Superior temporal gyrus (tissue), 1 donor: ENCODE results near the gene MSH3.
A peak's percentile ranks its signal among the peaks of the same experiment; 100 is the strongest.
"Not testable (repeated sequence)": the region's sequence is repeated elsewhere in the genome, so short reads cannot be mapped to it uniquely, and the experiment has no call there.

Source experiments
- DNase-seq: peaks from one replicate; pipeline ENCODE4 v3.0.0-alpha.2; 2016; ENCODE audit errors: extremely low spot score

MSH3 gene

DNA sequence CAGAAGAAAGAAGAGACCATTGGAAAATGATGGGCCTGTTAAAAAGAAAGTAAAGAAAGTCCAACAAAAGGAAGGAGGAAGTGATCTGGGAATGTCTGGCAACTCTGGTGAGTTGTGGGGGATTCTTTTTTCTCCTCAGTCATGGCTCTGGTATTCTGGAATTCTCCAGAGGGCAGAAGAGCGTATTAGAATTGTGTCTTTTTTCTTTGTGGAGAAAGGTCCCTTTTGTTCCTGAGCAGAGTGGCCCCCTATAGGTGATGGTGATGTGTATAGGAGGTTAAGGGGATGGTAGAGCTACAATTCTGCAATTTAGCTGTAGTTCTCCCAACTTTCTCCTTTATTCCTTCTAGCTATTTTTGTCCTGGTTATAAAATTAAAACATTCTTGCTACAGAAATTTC lies 2.0 kb downstream of the MSH3 start:
- DNase-seq: no peak

DNA sequence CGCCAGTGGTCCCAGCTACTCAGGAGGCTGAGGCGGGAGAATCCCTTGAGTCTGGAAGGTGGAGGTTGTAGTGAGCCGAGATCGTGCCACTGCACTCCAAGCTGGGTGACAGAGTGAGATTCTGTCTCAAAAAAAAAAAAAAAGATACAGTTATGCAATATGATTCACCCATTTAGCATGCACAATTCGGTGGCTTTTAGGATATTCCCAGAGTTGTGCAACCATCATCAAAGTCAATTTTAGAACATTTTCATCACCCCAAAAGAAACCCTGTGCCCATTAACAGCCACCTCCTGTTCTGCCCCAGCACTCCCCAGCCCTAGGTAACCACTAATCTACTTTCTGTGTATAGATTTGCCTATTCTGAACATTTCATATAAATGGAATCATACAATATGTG lies 4.7 kb downstream of the MSH3 start:
- no peak for DNase-seq

DNA sequence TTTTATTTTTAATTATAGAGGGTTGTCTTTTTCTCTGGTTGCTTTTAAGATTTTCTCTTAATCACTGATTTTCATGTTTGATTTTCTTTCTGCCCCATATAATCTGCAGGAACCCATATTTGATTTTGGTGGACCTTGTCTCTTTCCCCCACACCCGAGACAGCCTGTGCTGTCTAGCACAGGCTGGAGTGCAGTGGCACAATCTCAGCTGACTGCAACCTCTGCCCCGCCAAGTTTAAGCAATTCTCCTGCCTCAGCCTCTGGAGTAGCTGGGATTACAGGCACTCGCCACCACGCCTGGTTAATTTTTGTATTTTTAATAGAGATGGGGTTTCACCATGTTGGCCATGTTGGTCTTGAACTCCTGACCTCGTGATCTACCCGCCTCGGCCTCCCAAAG lies 6.2 kb downstream of the MSH3 start:
- DNase-seq: not testable (repeated sequence)

DNA sequence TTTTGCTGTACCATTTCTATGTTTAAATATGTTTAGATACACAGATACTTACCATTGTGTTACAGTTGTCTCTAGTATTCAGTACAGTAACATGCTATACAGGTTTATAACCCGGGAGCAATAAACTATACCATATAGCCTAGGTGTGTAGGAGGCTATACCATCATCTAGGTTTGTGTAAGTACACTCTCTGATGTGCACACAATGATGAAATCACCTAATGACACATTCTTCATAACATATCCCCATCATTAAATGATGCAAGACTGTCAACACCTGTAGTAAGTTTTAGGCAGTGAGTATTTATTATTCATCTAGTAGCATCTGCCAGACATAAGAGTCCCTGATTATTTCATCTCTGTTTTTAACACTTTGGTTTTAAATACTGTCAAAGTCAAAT lies 7.7 kb downstream of the MSH3 start:
- no peak for DNase-seq

DNA sequence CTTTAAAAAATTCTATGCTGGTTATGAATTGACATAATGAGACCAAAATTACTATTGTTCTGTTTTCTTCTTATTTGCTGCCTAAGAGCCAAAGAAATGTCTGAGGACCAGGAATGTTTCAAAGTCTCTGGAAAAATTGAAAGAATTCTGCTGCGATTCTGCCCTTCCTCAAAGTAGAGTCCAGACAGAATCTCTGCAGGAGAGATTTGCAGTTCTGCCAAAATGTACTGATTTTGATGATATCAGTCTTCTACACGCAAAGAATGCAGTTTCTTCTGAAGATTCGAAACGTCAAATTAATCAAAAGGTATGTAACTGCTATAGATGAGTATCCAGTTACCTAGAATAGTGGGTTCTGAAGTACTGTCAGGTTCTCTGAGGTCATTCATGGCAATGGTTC lies 10.6 kb downstream of the MSH3 start:
- DNase-seq: no peak

DNA sequence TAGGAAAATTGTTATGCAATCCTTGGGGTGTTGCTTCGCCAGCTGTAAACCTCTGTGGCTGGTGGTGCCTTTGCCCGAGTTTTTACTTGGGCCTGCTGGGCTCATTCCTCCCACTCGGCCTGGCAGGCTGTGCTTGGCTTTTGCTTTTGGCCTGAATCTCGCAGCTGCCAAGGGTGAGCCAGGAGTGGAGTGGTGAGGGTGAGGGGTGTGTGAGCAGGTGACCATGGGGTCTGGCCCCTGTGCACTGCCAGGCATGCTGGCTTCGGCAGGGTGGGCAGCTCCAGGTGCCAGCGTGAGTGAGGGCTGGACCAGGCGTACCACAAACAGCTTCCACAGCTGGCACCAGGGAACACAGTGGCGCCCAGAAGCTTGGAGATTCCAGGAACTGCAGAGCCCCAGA lies 12.9 kb downstream of the MSH3 start:
- no peak for DNase-seq

DNA sequence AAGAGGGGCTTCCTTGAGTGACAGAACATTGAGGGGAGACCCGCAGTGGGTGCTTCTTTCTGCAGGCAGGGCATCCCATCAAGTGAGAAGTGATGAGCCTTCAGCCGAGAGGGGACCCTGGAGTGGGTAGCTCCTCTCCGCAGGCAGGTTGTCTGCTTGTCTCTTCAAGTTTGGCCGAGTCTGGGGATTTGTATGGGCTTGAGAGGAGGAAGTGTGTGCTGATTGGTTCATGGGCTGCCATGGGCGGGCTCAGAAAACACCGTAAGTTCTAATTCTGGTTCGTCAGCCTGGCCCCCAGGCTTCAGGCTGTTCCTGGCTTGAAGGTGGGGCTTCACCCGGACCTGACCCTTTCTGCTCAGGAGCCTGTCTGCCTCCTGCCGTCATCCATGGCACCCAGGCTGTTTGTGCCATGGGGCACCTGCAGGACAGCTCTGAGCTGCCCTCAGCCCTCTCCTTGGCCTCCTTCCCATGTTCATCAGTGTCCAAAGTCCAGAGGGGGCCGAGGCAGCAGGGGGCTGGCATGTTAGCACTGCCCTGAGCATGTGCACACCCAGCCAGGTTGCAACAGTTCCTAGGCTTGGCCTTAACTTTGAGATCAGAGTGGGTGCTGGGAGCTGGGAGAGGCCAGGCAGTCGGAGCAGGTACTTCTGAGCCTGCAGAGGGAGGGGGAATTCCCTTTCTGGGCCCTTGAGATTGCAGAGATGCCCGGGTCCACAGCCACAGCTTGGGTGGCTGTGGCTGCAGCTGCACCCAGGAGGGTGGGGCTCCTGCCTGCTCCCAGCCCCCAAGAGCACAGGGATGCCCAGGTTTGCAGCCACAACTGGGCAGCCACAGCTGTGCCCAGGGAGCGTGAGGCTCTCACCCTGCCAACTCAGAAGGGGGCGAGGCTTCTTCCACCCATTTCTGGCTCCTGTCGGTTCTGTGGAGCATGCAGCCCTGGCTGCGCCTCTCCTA lies 13.8 kb downstream of the MSH3 start:
- DNase-seq: no peak

DNA sequence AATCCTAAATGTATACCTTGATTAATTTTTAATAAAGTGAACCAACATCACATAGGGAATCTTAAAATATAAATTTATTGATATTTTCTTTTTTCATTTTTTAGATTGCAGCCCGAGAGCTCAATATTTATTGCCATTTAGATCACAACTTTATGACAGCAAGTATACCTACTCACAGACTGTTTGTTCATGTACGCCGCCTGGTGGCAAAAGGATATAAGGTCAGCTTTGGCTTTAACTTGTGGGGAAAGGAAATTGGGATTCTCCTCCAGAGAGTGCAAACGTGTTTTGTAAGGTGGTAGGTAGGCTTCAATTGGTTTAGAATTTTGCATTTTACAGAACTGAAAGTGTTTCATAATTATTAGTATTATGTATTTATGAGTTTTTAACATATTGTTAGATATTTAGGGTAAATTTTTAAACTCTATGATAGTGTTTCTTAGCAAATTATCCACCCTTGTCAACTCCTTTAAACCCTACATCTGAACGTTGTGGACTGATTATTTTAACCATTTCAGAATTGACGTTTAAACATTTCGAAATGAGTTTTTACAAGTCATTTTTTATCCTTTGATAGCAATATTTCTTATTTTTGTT lies 17.8 kb downstream of the MSH3 start:
- peak; percentile 86 for DNase-seq

DNA sequence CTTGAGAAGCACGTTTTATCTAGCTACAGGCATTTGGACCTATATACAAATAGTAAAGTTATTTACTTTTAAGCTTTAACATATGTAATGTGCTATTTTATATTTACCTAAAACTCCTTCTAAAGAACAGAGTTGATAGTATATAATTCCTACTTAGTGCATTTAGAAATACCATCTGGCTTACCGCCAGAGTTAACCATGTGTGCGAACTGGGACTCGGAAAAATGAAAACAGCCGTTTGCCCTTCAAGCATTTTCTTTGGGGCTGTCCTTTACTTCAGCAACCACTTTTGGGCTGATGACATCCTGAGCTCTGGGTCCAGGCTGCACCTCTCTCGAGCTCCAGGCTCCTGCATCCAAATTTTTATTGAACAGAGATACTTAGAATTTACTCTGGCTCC lies 22.3 kb downstream of the MSH3 start:
- no peak for DNase-seq

DNA sequence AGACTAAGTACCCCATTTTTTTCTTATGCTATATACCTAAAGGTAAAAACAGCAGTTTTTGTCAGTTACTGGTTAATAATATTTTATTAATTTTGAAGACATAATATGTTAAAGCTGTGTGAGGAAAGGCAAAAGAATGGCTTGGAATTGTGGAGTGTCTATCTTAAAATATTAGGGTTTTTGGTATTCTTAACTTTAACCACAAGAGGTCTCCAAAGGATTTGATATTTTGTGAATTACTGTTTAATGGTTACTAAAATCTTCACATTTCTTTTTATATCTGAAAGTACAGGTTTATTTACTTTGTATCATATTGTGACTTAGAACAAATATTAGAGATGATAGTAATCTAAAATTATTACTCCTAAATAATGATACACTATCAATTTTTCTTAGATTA lies 32.3 kb downstream of the MSH3 start:
- peak; percentile 72 for DNase-seq

DNA sequence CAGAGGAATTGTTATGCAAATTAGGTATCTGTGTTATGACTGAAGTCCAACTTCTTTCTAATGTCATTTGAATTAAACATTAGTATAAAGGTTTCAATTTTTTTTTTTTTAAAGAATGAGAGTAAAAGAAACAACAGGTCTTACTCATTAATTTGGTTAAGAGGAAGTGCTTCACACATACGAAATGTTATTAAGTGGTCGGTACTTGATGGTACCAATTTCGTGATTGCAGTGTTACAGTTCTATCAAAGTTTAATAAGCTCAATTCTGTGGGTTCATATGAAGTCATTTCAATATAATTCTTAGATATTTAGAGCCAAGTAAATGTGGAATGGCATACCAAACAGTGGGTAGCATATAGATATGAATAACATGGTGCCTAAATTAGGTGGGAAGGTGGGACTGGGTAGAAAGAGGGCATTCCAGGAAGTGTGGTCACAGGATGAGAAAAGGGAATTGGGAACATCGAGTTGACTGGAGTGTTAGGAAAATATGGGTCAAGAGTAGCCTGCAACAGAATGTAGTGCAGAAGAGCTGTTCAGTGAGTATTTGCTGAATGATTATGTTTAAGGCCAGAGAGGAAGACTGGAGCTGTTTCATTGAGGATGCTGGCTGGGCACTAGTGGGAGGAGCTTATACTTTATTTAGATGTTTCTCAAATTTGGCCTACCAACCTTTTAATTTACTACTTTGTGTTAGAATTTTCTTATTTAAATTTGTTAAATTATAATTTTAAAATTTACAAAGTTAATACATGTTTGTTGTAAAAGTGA lies 34.4 kb downstream of the MSH3 start:
- DNase-seq: no peak

DNA sequence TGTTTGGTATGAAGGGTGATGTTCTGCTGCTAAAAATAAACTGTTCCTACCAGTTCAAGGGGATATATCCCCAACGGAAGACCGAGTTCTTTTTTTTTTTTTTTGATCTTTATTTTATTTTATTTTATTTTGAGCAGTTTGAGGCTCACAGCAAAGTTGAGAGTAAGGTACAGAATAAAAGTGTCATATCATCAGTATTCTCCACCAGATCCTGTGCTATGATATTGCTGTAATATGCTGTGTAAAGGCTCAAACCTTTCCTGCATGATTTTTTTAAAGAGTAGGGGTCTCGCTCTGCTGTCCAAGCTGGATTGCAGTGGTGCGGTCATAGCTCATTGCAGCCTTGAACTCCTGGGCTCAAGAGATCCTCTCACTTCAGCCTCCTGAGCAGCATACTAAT lies 35.2 kb downstream of the MSH3 start:
- no peak for DNase-seq

DNA sequence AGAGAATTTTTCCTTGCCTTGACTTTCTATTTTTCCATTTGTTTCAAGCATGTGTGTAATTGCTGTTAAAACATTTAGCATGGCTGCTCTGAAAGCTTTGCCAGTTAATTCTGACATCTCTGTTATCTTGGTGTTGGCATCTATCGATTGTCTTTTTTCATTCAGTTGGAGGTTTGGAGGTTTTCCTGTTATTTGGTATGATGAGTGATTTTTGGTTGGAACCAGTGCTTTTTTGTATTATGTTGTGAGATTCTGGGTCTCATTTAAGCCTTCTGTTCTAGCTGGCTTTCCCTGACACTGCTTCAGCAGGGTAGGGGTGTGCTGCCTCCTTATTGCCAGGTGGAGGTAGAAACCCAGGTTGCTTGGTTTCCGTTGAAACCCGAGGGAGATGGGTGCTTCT lies 41.2 kb downstream of the MSH3 start:
- no peak for DNase-seq

DNA sequence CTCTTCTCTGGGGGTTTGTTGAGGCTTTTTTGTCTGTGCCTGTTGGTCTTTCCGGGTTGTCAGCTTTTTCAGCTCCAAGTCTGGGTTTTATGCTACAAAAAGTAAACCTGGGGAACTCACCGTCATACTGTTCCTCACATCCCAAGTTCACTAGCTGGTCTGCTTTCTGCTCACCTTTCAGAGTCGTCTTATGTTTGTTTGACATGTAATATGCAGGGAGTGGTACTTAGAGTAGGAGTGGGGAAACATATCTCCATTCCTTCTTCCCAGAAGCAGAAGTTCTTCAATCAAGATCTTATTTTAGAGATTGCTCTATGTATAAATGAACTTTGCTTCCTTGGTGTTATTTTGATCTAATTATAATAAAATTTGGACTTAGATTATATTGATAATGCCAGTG lies 42.0 kb downstream of the MSH3 start:
- DNase-seq: no peak

DNA sequence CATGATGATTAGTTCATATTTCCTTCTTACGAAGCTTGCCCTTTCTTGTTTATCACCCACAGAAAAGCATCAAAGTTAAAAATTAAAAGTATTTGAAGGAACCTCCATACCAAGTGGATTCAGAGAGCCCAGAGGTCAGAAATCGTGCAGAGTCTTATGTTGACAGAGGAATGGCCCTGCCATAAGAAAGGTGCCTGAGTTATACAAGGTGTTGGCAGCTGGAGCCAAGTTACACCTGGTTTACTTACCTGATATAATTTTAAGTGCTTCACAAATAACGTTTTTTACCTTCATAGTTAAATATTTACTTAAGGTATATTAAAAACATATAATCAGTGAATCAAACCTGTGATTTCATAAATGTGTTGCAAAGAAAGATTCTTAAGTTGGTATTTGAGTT lies 42.6 kb downstream of the MSH3 start:
- DNase-seq: no peak

DNA sequence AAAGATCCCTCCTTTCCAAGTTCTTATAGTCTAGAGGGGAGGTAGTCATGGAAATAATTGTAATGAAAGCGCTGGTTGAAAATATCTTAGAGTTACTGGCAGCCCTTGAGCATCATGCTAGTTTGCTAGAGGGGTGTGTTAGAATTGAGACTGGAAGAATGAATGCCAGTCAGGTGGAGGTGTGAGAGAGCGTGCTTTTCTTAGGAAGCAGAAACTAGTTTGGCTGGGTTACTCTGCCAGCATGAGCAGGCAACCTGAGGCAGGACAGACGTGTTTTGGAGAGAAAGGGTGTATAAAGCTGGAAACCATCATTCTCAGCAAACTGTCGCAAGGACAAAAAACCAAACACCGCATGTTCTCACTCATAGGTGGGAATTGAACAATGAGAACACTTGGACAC lies 43.9 kb downstream of the MSH3 start:
- DNase-seq: no peak

DNA sequence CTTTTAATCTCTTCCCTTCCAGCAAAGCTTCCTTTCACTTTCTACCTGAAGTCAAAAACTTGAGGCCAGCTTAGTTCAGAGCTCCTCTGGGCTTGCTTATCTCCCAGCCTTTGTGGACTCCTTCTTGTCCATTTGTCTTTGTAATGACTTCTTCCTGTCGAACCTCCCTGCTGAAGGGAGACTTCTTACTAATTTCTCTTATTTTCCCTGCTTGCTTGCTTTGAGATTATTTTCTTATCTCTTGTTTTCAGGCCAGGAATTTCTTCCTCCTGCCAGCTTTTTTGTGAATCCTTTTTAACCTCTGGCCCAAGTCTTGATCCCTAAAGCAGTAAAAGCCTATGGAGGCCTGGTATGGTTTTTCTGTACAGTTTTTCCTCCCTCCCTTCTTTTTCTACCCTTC lies 47.1 kb downstream of the MSH3 start:
- DNase-seq: no peak

DNA sequence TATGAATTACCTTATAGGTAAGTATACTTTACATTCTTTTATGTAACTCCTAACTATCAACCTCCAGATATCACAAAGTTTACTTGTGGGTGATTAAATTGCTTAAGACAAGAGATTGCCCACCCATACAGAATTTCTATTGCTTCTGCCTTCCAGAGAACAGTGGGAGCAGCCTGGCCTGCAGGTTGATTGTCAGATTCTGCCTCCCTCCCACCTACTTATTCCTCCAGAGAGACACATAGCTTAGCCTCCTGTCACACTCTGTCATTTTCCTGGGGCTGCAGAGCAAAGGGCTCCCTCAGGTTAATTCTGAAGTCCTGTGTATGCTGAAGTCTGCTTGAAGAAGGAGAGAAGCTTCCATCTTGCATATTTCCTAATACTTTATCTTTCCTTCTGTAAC lies 48.8 kb downstream of the MSH3 start:
- DNase-seq: no peak

DNA sequence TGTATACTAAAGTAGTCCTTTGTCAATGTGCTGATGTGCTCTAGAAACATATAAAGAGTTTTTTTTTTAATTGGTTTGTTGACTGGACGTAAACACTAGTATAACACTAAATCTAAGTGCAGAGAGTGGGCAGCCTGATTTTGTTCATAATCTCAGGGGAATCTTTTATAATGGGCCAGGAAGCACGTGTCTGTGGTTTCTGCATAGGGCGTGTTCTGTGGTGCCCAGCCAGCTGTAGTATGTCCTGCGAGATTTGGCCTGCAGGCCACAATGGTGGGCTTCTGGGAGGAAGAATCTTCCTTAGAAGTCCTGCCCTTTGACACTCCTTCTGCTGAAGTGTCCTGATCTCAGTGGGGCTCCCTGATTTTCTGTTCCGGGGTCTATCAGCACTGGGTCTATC lies 49.3 kb downstream of the MSH3 start:
- no peak for DNase-seq

DNA sequence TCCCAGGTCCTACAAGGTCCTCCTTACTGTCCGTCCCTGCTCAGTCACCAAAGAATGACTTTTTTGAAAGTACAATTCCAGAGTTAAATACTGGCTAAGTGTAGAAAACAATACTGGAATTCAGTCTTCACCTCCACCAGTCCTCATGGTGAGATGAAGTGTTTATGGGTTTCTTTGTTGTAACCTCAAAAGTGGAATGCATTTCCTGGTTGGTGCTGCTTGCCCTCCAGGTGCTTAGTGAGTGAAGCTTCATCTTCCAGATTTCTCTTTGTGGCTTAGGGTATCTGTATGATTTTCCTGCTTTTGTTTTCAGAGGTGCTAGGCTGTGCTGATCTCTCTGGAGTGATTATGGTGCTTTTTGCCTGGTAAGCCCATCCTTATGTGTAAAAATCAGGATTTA lies 49.8 kb downstream of the MSH3 start:
- no peak for DNase-seq

DNA sequence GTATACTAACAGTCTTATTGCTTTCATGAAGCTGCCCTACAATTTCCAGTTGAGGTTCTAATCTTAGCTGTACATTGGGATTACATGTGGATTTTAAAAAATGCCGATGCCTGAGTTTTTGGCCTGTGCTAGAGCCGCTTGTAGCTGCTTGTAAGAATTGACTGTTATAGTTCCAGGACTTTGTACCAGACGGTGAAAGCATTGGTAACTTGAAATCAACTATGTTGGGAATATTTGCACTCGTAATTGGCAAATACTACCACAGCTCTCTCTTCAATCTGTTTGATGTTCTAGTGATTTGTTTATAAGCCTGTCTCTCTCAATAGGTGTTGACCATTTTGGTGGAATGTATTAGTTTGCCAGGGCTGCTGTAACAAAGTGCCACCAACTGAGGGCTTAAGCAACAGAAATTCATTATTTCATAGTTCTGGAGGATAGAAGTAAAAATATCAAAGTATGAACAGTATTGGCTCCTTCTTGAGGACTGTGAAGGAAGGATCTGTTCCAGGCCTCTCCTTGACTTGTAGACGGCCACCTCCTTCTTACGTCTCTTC lies 50.8 kb downstream of the MSH3 start:
- DNase-seq: no peak

DNA sequence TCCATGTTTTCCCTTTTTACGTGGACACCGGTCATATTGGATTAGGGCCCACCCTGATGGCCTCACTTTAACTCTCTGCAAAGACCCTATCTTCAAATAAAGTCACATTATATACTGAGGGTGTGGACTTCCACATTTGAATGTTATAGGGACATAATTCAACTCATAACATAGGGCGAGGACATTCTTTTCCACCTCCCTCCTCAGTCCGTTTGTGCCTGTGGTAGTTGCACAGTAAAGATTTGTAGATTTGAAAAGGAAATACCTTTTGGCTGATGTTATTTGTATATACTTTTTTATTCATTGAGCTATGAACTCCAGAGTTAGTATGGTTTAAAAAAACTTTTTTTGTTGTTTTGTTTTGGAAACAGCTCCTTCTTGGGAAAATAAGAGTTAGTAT lies 51.3 kb downstream of the MSH3 start:
- DNase-seq: no peak
